HG03103 (cell line): ENCODE measurements around the gene LINGO1.

ENCODE experiments used
- ATAC-seq: cut with Tn5 transposase; IDR thresholded peaks from one replicate; pipeline ENCODE4 v1.9.1; 2021; ENCODE audit warnings: low read depth; ENCODE audit not compliant: unreplicated experiment

The LINGO1 gene

GRCh38 chr15:77599357-77599756 is 33.4 kb downstream of the LINGO1 start:
- no peak for ATAC-seq

DNA sequence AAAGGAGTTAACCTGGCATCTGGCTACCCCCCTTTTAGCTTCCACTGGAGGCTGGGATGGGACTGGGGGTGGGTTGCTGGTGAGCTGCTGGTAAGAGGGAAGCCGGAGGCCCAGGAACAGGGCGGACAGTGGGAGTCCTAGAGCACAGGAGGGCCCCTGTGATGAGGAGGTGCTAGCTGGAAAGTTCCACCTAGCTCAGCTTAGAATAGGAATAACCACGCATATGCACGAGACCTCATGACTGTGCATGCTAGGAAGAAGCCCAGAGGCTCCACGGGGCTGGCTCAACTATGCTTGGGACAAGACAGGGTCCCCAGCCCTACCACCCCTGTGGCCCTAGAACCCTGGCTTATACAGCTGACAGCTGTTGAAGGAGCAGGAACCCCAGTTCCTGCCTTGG is 34.1 kb downstream of the LINGO1 start:
- no peak for ATAC-seq

GRCh38 chr15:77597804-77598453 is 34.8 kb downstream of the LINGO1 start:
- no peak for ATAC-seq

GRCh38 chr15:77596821-77597803 is 35.6 kb downstream of the LINGO1 start:
- no peak for ATAC-seq

DNA sequence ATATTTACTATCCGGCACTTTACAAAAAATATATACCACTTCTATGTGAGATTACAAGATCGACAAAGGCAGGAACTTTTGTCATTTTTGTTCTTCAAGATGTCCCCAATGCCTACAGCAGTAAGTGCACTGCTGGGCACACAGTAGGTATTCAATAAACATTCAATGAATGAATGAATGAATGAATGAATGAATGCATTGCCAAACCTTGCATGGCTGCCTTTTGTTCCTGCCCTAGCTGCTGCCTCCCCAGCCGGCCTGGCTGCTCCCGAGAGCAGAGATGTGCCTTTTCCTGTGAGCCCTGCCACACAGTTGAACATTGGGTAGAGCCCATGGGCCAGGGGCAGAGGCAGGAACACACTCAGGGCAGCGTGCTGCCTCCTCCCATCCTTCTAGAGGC is 37.5 kb downstream of the LINGO1 start:
- no peak for ATAC-seq

- no peak for ATAC-seq
Observed at GRCh38 chr15:77592758-77593157, 40.0 kb downstream of the LINGO1 start.

DNA sequence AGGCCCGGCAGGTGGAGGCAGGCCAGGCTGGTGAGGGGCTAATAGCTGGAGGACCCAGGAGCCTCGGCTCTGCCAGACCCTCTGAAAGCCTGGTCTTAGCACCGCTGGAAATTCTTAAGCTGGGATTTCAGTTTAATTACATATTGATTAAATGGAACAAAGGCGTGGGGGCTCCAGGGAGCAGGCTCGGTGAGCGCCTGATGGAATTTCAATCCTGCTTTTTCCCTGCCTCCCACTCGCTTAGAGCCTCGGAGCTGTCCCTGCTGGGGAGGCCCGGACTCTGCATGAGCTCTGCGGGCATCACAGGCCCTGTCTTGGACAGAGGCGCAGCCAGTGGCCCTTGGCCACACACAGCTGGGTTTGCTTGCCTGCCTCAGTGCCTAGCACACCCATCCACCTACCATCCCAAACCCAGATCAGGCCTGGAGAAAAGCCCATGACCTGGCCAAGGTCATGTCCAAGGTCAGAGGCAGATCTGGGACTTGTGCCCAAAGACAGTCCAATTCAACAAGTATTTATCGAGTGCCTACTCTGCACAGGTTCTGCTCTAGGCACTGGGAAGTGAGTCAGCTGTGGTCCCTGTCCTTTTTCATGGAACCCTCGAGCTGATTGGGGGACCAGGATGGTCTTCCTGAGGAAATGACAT is 40.6 kb downstream of the LINGO1 start:
- ATAC-seq: no peak

GRCh38 chr15:77589839-77590238 is 42.9 kb downstream of the LINGO1 start:
- ATAC-seq: no peak

DNA sequence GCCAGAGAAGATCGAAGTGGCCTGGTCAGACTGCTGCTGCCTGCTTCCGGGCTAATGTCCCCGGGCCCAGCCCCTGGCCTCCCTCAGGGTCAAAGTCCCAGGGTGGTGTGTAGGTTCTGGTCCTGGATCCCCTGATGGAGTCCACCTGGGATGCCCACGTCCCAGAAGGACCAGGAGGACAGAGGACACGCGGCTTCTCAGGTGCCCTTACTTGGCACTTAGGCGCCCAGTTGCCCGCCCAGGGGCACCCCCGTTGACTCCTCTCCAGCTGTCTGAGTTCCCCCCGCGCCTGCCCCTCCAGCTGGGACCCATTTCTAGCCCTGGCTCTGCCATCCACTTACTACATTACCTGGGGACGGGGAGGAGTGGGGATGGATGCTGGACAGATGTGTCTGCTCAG is 44.6 kb downstream of the LINGO1 start:
- no peak for ATAC-seq

- ATAC-seq: no peak
Observed at GRCh38 chr15:77584691-77585090, 48.0 kb downstream of the LINGO1 start.

DNA sequence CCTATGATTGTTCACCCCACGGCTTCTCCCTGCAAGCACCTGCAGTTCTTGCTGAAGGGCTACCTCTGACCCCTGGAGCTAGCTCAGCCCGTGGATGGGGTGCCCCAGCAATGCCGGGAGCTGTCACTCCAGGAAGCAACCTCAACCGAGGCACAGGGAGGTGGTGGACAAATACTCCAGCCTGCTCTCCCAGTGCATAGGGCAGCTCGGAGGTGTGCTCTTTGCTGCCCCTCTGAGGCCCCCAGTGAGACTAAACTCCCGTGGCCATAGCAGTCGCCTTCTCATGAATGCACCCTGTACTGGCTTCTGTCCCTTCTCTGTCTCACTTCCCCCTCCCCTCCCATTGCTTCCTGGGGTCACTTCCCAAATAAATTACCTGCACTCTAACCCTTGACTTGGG is 48.5 kb downstream of the LINGO1 start:
- no peak for ATAC-seq

- ATAC-seq: no peak
Observed at GRCh38 chr15:77582763-77583162, 49.9 kb downstream of the LINGO1 start.

DNA sequence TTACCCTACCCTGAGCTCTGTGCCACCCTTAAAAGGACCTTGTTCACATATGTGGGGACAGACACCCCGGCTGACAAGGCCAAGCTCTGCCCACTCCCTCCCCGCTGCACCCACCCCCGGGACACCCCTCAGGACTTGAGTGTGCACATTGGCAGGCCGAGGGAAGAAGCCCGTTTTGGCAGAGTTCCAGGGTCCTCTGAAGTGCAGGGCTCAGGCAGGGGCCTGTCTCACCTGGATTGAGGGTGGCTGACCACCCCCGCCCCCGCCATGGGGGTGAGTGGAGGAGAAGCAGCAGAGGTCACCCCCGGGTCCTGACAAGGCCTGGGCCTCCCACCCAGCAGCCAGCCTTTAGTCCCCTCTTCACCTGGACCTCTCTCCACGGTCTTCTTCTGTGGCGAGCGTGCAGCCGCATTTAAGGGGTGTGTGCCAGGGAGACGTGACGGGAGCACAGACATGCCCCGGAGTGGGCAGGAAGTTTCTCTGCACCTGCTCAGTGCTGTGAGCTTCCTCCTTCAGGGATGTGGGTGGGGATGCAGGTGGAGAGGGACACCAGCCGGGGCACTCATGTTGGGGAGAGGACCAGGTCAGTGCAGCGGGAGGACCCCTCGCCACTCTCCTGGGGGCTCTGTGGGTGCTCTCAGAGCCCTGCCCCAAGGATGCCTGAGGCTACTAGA is 50.7 kb downstream of the LINGO1 start:
- ATAC-seq: no peak

GRCh38 chr15:77580996-77581682 is 51.6 kb downstream of the LINGO1 start:
- no peak for ATAC-seq

DNA sequence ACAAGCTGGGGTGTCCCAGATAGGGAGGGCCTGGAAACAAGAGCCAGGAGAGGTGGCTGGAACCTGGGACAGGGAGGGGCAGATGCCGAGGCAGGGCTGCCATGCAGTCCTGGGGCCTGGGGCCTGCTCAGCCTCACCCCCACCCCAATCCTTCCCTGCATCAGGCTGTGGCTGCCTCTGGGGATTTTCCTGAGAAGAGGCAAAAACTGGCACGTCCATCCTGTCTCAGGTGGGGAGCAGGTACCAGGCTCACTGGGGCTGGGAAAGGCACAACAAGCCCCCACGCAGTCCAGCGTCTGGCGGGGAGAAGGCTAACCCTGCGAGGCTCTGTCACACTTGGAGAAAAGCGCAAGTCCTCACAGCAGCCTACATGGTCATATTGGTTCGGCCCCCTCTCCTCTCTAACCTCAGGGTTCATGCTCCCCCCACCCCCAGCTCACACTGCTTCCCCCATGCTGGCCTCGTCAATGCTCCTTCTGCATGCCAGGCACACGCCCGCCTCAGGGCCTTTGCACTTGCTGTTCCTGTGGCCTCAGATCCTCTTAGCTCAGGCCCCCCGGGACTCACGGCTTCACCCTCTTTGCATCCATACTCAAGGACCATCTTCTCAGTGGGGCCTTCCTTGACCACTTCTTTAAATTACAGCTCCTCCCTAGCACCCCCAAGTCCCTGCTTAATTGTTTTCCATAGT is 53.1 kb downstream of the LINGO1 start:
- no peak for ATAC-seq

GRCh38 chr15:77578641-77579372 is 53.9 kb downstream of the LINGO1 start:
- no peak for ATAC-seq

DNA sequence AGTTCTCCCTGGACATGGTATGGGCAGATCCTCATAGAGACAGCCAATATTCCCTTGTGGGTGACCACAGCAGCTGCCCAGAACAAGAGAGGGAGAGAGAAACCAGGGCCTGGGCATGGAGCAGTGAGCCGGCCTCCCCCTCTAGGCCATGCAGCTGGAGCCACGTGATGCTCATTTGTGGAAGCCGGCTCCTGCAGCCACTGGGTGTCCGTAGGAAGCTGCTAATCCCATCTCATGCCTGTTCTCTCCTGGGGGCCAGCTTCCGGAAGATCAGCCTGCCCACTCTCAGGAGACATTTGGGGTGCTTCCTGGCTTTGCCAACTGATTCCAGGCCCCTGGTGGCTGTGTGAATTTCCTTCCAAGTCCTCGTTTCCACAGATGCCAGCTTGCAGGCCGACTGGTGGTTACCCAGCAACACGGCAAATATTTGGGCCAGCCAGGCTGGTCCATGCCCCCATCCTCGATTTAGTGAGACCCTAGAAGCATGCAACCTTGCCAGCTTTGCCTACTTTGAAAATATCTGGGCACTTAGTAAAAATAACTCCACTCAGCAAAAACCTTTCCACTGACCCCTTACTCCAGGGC is 55.3 kb downstream of the LINGO1 start:
- ATAC-seq: no peak

DNA sequence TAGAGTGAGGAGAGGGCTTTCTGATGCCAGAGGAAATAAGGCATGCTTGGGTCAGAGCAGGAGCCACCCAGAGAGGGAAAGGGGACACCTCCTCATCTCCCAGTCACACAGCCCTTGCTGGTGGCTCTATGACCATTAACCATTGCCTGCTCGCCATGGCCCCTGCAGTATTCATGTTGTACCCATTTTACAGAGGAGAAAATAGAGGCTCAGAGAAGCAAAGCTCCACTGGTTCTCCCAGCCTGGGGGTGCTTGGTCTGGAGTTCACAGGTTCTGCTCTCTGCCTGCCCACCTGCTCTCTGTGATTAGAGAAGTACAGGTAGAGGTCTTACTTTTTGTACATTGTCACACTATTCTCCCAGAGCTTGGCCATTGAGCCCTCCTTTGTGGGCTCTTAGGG is 56.2 kb downstream of the LINGO1 start:
- ATAC-seq: no peak
